Panc1 (cell line): ENCODE data around the gene MNT.

Experiments used
- CTCF ChIP-seq: fragments of 450-650 bp; IDR thresholded peaks from 2 replicates; pipeline ENCODE4 v1.5.1; 2017; ENCODE audit warnings: mild to moderate bottlenecking
- POLR2AphosphoS5 ChIP-seq: IDR thresholded peaks from 2 replicates; pipeline ENCODE4 v1.6.1; 2012; ENCODE audit warnings: mild to moderate bottlenecking, low read depth, low read length, moderate library complexity
- SIN3A ChIP-seq: IDR thresholded peaks from 2 replicates; pipeline ENCODE4 v1.6.1; 2012; ENCODE audit warnings: low read depth, mild to moderate bottlenecking, low read length, moderate library complexity, borderline replicate concordance; ENCODE audit not compliant: insufficient read depth
- TCF7L2 ChIP-seq: IDR thresholded peaks from 2 replicates; pipeline ENCODE4 v1.6.1; 2011; ENCODE audit warnings: mild to moderate bottlenecking, low read depth, low read length, inconsistent platforms

- TF ChIP-seq TCF7L2: no peak
- no peak for TF ChIP-seq SIN3A
- TF ChIP-seq CTCF: no peak
- TF ChIP-seq POLR2AphosphoS5: no peak
Observed at GRCh38 chr17:2388683-2389055, 12.2 kb downstream of the MNT start.
